Mesenchymal stem cell (in vitro differentiated cells and primary cell): Measurements from ENCODE around the gene FETUB.

Experiments used
- DNase-seq: peaks from one replicate; pipeline ENCODE4 v3.0.0-alpha.2; 2013
- H2AFZ ChIP-seq: one replicate; pipeline ENCODE4 v1.6.1; 2013; ENCODE audit warnings: low read depth, mild to moderate bottlenecking, control low read depth, inconsistent platforms, low read length, moderate library complexity
- H2AK5ac ChIP-seq: 2 replicates; pipeline ENCODE4 v1.6.1; 2013; ENCODE audit warnings: low read length, moderate library complexity, mild to moderate bottlenecking, inconsistent platforms; ENCODE audit not compliant: severe bottlenecking
- H2BK120ac ChIP-seq: one replicate; pipeline ENCODE4 v1.6.1; 2013; ENCODE audit warnings: low read depth, mild to moderate bottlenecking, inconsistent platforms, low read length, moderate library complexity
- H2BK12ac ChIP-seq, 2 experiments: one replicate each; pipeline ENCODE4 v1.6.1; 2013; ENCODE audit warnings: inconsistent platforms in 2 of 2, low read length in 2 of 2, mild to moderate bottlenecking in 2 of 2, moderate library complexity in 2 of 2, control low read depth in 1 of 2
- H2BK15ac ChIP-seq: one replicate; pipeline ENCODE4 v1.6.1; 2013; ENCODE audit warnings: mild to moderate bottlenecking, low read depth, inconsistent platforms; ENCODE audit not compliant: poor library complexity, severe bottlenecking
- H2BK5ac ChIP-seq: 2 replicates; pipeline ENCODE4 v1.6.1; 2013; ENCODE audit warnings: low read depth, mild to moderate bottlenecking, low read length, control low read depth, inconsistent platforms; ENCODE audit not compliant: poor library complexity, severe bottlenecking
- H3K14ac ChIP-seq, 2 experiments: one replicate each; pipeline ENCODE4 v1.6.1; 2013; ENCODE audit warnings: inconsistent platforms in 2 of 2, low read length in 2 of 2, control low read depth in 1 of 2, mild to moderate bottlenecking in 1 of 2, moderate library complexity in 1 of 2
- H3K18ac ChIP-seq, 2 experiments: one replicate each; pipeline ENCODE4 v1.6.1; 2013; ENCODE audit warnings: inconsistent platforms in 2 of 2, low read length in 2 of 2, control low read depth in 1 of 2, low read depth in 1 of 2, mild to moderate bottlenecking in 1 of 2
- H3K23ac ChIP-seq, 2 experiments: one replicate each; pipeline ENCODE4 v1.6.1; 2013; ENCODE audit warnings: inconsistent platforms in 2 of 2, low read length in 2 of 2, mild to moderate bottlenecking in 2 of 2, moderate library complexity in 2 of 2, control low read depth in 1 of 2
- H3K27ac ChIP-seq: 2 replicates; pipeline ENCODE4 v1.5.1; 2013; ENCODE audit warnings: mild to moderate bottlenecking, moderate library complexity, low read length, control low read depth, inconsistent platforms; ENCODE audit not compliant: poor library complexity, severe bottlenecking
- H3K27me3 ChIP-seq, 2 experiments: 2 replicates each; pipeline versions ENCODE4 v1.6.1 to v1.7.0; 2013; ENCODE audit warnings: low read length in 2 of 2, mild to moderate bottlenecking in 2 of 2, moderate library complexity in 2 of 2, control low read depth in 1 of 2, inconsistent platforms in 1 of 2; ENCODE audit not compliant: control insufficient read depth in 1 of 2, insufficient read depth in 1 of 2
- H3K36me3 ChIP-seq, 2 experiments: 2 replicates each; pipeline versions ENCODE4 v1.6.1 to v1.7.0; 2013; ENCODE audit warnings: low read length in 2 of 2, control low read depth in 1 of 2, inconsistent platforms in 1 of 2, low read depth in 1 of 2, mild to moderate bottlenecking in 1 of 2; ENCODE audit not compliant: insufficient read depth in 2 of 2, control insufficient read depth in 1 of 2
- H3K4ac ChIP-seq, 2 experiments: one replicate each; pipeline ENCODE4 v1.6.1; 2013; ENCODE audit warnings: inconsistent platforms in 2 of 2, low read length in 2 of 2, mild to moderate bottlenecking in 2 of 2, moderate library complexity in 2 of 2, control low read depth in 1 of 2, low read depth in 1 of 2
- H3K4me1 ChIP-seq: 2 replicates; pipeline ENCODE4 v1.6.1; 2013; ENCODE audit warnings: low read depth, low read length, control low read depth; ENCODE audit not compliant: control insufficient read depth, insufficient read depth
- H3K4me2 ChIP-seq: 2 replicates; pipeline ENCODE4 v1.6.1; 2013; ENCODE audit warnings: low read length, mild to moderate bottlenecking, inconsistent platforms; ENCODE audit not compliant: poor library complexity, severe bottlenecking
- H3K4me3 ChIP-seq, 2 experiments: 2 replicates each; pipeline versions ENCODE4 v1.5.1 to v1.7.0; 2013; ENCODE audit warnings: low read length in 2 of 2, mild to moderate bottlenecking in 2 of 2, control low read depth in 1 of 2, low read depth in 1 of 2; ENCODE audit not compliant: insufficient read depth in 1 of 2
- H3K79me1 ChIP-seq: replicated peaks from 2 replicates; pipeline ENCODE4 v1.6.1; 2013; ENCODE audit warnings: mild to moderate bottlenecking, control low read depth, low read length, inconsistent platforms; ENCODE audit not compliant: poor library complexity, severe bottlenecking
- H3K9ac ChIP-seq: 2 replicates; pipeline ENCODE4 v1.7.0; 2013; ENCODE audit warnings: mild to moderate bottlenecking, low read length, moderate library complexity
- H3K9me3 ChIP-seq: 2 replicates; pipeline ENCODE4 v1.7.0; 2013; ENCODE audit warnings: mild to moderate bottlenecking, low read length; ENCODE audit not compliant: control insufficient read depth
- H4K8ac ChIP-seq: one replicate; pipeline ENCODE4 v1.6.1; 2013; ENCODE audit warnings: inconsistent platforms, mild to moderate bottlenecking, low read length, moderate library complexity
- H4K91ac ChIP-seq: one replicate; pipeline ENCODE4 v1.6.1; 2013; ENCODE audit warnings: mild to moderate bottlenecking, low read length, inconsistent platforms
- WGBS: methylation state at CpG from one replicate; pipeline ENCODE4 v1.1.7; 2013; ENCODE audit warnings: mixed read lengths; 5-methylcytosine and 5-hydroxymethylcytosine counted together

The FETUB gene

DNA sequence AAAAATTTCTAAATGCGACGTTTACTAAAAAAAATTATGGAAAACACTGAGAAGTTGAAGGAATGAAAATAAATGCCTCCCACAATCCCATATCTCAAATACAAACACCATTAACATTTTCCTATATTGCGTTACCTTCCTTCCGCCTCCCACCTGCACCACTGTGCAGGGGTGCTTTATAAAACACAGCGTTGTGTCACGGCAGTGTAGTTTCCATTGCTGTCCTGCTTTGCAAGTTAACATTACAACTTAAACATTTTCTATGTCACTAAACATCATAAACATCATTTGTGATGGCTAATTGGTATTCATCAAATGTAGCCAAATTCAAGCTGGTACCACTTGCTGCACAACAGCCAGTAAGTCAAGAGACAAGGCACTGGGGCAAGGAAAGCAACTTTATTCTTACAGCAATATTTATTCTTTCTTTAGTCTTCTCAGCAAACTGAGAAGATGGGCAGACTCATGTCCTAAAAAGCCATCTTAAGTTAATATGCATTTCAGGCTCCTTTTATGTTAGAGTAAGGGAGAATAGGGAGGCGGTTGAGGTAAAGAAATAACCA is 12.3 kb upstream of the FETUB start:
- Histone ChIP-seq H2AFZ (no peak overlapping the region), H3K27ac (no peak overlapping the region), H2BK120ac (no peak overlapping the region), H3K9ac (no peak overlapping the region), H3K4ac (no peak overlapping the region), H4K8ac (no peak overlapping the region), H2BK5ac (no peak overlapping the region), H3K18ac (no peak overlapping the region), H3K14ac (no peak overlapping the region), H2BK12ac (no peak overlapping the region), H2BK15ac (no peak overlapping the region), H3K4me2 (no peak overlapping the region), H3K9me3 (no peaks in the 10 kb centered on the region), H3K79me1 (no peaks in the 10 kb centered on the region), H2AK5ac (no peak overlapping the region), H3K36me3 (no peaks in the 10 kb centered on the region), H3K4me3 (no peak overlapping the region), H3K23ac (no peak overlapping the region), H4K91ac (no peak overlapping the region), H3K4me1 (no peaks in the 10 kb centered on the region), H3K27me3 (peaks cover 27 to 31% of the 10 kb centered on the region in 2 experiments)
- DNase-seq = no peak
- 91% methylated on average over 5 of the region's 7 CpGs for WGBS

DNA sequence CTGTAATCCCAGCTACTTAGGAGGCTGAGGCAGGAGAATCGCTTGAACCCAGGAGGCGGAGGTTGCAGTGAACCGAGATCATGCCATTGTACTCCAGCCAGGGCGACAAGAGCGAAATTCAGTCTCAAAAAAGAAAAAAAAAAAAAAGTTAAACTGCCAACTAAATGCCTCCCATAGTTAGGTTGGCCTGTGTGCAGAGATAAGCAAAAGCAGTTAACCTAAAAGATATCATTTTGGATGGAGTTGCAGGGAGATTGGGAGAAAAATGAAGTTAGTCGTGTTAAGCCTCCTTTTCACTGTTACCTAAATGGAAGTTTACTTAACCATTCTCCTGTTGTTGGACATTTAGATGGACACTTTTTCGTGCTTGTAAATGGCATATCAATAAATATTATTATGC is 11.4 kb upstream of the FETUB start:
- H3K36me3 ChIP-seq = no peaks in the 10 kb centered on the region
- no peak overlapping the region for H2BK5ac ChIP-seq
- no peak overlapping the region for H2BK12ac ChIP-seq
- no peak overlapping the region for H2AK5ac ChIP-seq
- peaks cover 26 to 27% of the 10 kb centered on the region in 2 experiments for H3K27me3 ChIP-seq
- no peaks in the 10 kb centered on the region for H3K4me1 ChIP-seq
- H4K91ac ChIP-seq = no peak overlapping the region
- no peak overlapping the region for H3K9ac ChIP-seq
- no peak overlapping the region for H2BK120ac ChIP-seq
- no peak overlapping the region for H2AFZ ChIP-seq
- WGBS = 90% methylated on average over 4 of the region's 7 CpGs
- no peak overlapping the region for H3K4ac ChIP-seq
- no peak overlapping the region for H3K18ac ChIP-seq
- H3K4me3 ChIP-seq = no peak overlapping the region
- no peak for DNase-seq
- no peak overlapping the region for H3K14ac ChIP-seq
- no peak overlapping the region for H4K8ac ChIP-seq
- no peak overlapping the region for H2BK15ac ChIP-seq
- no peaks in the 10 kb centered on the region for H3K9me3 ChIP-seq
- H3K23ac ChIP-seq = no peak overlapping the region
- no peaks in the 10 kb centered on the region for H3K79me1 ChIP-seq
- no peak overlapping the region for H3K4me2 ChIP-seq
- H3K27ac ChIP-seq = no peak overlapping the region

DNA sequence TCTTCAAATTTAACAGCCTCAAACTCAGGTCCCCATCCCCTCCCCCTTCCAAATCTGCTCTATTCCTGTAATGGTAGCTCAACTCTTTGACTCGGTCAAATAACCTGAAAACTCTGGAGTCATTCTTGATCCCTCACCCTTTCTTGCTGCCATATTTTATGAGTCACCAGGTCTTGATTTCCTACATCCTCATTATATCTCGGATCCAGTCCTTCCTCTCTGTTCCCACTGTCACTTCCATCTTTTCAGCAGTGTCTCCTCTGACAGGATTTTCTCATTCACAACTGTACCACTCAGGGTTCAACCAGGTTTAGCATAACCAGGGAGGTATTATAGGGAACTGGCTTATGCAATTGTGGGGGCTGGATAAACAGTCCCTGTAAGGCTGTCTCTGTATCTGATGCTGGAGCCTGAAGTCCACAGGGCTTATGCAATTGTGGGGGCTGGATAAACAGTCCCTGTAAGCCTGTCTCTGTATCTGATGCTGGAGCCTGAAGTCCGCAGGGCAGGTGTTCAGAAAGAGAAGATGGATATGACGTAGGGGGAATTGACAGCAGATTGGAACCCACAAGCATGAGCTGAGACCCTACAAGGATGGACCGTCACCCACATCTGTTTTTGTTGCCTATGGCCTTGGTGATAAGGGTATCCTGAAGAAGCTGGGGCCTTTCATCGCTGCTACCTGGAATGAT is 9.1 kb upstream of the FETUB start:
- Histone ChIP-seq H3K14ac (no peak overlapping the region), H4K91ac (no peak overlapping the region), H3K4me1 (no peaks in the 10 kb centered on the region), H2BK120ac (no peak overlapping the region), H2BK5ac (no peak overlapping the region), H3K27me3 (peaks cover 30 to 34% of the 10 kb centered on the region in 2 experiments), H3K27ac (no peak overlapping the region), H2BK15ac (no peak overlapping the region), H3K9ac (no peak overlapping the region), H4K8ac (no peak overlapping the region), H3K18ac (no peak overlapping the region), H3K9me3 (no peaks in the 10 kb centered on the region), H3K23ac (no peak overlapping the region), H3K4ac (no peak overlapping the region), H2BK12ac (no peak overlapping the region), H2AK5ac (no peak overlapping the region), H2AFZ (no peak overlapping the region), H3K36me3 (no peaks in the 10 kb centered on the region), H3K4me2 (no peak overlapping the region), H3K4me3 (no peak overlapping the region), H3K79me1 (no peaks in the 10 kb centered on the region)
- WGBS = 82% methylated on average over 6 of the region's 6 CpGs
- no peak for DNase-seq

DNA sequence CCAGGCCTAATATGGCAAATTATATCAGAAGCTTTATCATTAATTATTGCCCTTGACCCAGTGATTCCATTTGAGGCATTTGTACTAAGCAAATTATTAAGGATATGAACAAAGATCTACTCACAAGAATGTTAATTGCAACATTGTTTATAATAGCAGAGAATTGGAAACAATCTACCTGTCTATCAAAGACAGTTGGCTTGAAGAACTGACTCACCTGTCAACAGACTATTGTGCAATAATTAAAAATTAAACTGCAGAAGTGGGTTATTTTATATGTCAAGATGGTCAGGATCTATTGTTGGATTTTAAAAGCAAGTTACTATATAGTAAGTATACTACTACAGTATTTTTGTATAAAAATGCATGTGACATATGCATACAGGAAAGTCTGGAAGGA is 6.7 kb upstream of the FETUB start:
- Histone ChIP-seq H3K4me1 (no peaks in the 10 kb centered on the region), H3K18ac (no peak overlapping the region), H3K4me2 (no peak overlapping the region), H3K79me1 (no peaks in the 10 kb centered on the region), H2AFZ (no peak overlapping the region), H2AK5ac (no peak overlapping the region), H2BK12ac (no peak overlapping the region), H3K27me3 (peaks cover 25 to 41% of the 10 kb centered on the region in 2 experiments), H2BK120ac (no peak overlapping the region), H3K9ac (no peak overlapping the region), H3K9me3 (no peaks in the 10 kb centered on the region), H2BK15ac (no peak overlapping the region), H3K14ac (no peak overlapping the region), H3K4me3 (no peak overlapping the region), H3K23ac (no peak overlapping the region), H4K8ac (no peak overlapping the region), H3K27ac (no peak overlapping the region), H3K36me3 (no peaks in the 10 kb centered on the region), H2BK5ac (no peak overlapping the region), H4K91ac (no peak overlapping the region), H3K4ac (no peak overlapping the region)
- no peak for DNase-seq
